Fibroblast of lung (primary cell): ENCODE measurements around the gene MAP1B. TPM values are rescaled to one million over a fixed set of nuclear protein-coding genes. Genes with fewer than 3 reads are reported as not detected.

ENCODE experiments used
- DNase-seq, 2 donors: peaks; one replicate each; pipeline versions ENCODE4 v3.0.0 to v3.0.0-alpha.2; 2010; ENCODE audit warnings: low read depth in 2 of 2
- H2AFZ ChIP-seq: 2 replicates; pipeline ENCODE4 v1.5.1; 2012; ENCODE audit warnings: low read length, control low read depth, inconsistent platforms
- H3K27ac ChIP-seq: 2 replicates; pipeline ENCODE4 v1.5.1; 2011; ENCODE audit warnings: low read length, control low read depth; ENCODE audit not compliant: insufficient read depth
- H3K27me3 ChIP-seq: 2 replicates; pipeline ENCODE4 v1.5.1; 2011; ENCODE audit warnings: mild to moderate bottlenecking, low read length; ENCODE audit not compliant: control insufficient read depth, insufficient read depth
- H3K36me3 ChIP-seq: 2 replicates; pipeline ENCODE4 v1.5.1; 2011; ENCODE audit warnings: low read length; ENCODE audit not compliant: control insufficient read depth, insufficient read depth
- H3K4me1 ChIP-seq: 2 replicates; pipeline ENCODE4 v1.5.1; 2011; ENCODE audit warnings: low read length; ENCODE audit not compliant: control insufficient read depth, insufficient read depth; ENCODE audit errors: extremely low read depth
- H3K4me2 ChIP-seq: 2 replicates; pipeline ENCODE4 v1.5.1; 2011; ENCODE audit warnings: low read length, control low read depth; ENCODE audit not compliant: insufficient read depth; ENCODE audit errors: extremely low read depth
- H3K4me3 ChIP-seq, 4 experiments: fragments of 200-600 bp in 1 of 4; sonication (generic) in 1 of 4; replicated peaks in 1 of 4; 2 replicates each; pipeline ENCODE4 v1.5.1; 2011 to 2016; ENCODE audit warnings: low read length in 4 of 4, low read depth in 3 of 4, mild to moderate bottlenecking in 3 of 4, control low read depth in 2 of 4, inconsistent platforms in 1 of 4, mixed read lengths in 1 of 4; ENCODE audit not compliant: insufficient read depth in 1 of 4; ENCODE audit errors: control extremely low read depth in 1 of 4
- H3K79me2 ChIP-seq: 2 replicates; pipeline ENCODE4 v1.5.1; 2012; ENCODE audit warnings: mild to moderate bottlenecking, low read length, inconsistent platforms; ENCODE audit not compliant: control insufficient read depth, insufficient read depth
- H3K9ac ChIP-seq: 2 replicates; pipeline ENCODE4 v1.5.1; 2011; ENCODE audit warnings: mild to moderate bottlenecking, low read length, control low read depth; ENCODE audit not compliant: insufficient read depth
- H3K9me3 ChIP-seq: 2 replicates; pipeline ENCODE4 v1.5.1; 2012; ENCODE audit warnings: low read depth, low read length; ENCODE audit not compliant: control insufficient read depth, insufficient read depth
- H4K20me1 ChIP-seq: 2 replicates; pipeline ENCODE4 v1.5.1; 2011; ENCODE audit warnings: low read length; ENCODE audit not compliant: control insufficient read depth, insufficient read depth; ENCODE audit errors: extremely low read depth
- EZH2 ChIP-seq: IDR thresholded peaks from 2 replicates; pipeline ENCODE4 v1.5.1; 2012; ENCODE audit warnings: low read length, control low read depth, mild to moderate bottlenecking; ENCODE audit errors: missing control alignments
- polyA plus RNA-seq, 2 donors: library from polyadenylated mRNA; depleted of rRNA in 1 of 2; stranded (reverse) in 1 of 2; unstranded in 1 of 2; fragments of >200 nt; gene quantifications; 2 replicates each; pipeline ENCODE4 v1.2.1, GENCODE V29; 2011 to 2012; ENCODE audit warnings: missing spikeins in 1 of 2
- total RNA-seq: library from RNA; depleted of rRNA; stranded (reverse); fragments of >200 nt; gene quantifications from 2 replicates; pipeline ENCODE4 v1.2.1, GENCODE V29; 2014
- TF ChIP-seq, protein P1 (sequence below), 2 donors: IDR thresholded peaks in 1 of 2; conservative IDR thresholded peaks in 1 of 2; 1 replicate in 1 of 2; 2 replicates in 1 of 2; pipeline ENCODE4 v1.5.1; 2011 to 2012; ENCODE audit warnings: low read length in 2 of 2, control low read depth in 1 of 2, inconsistent platforms in 1 of 2, low read depth in 1 of 2, mild to moderate bottlenecking in 1 of 2

The MAP1B gene
- total and polyA plus RNA-seq, 2 donors (not counting 1 experiment from before 2014, with no cell fraction given), result 83.4 to 109 TPM

DNA sequence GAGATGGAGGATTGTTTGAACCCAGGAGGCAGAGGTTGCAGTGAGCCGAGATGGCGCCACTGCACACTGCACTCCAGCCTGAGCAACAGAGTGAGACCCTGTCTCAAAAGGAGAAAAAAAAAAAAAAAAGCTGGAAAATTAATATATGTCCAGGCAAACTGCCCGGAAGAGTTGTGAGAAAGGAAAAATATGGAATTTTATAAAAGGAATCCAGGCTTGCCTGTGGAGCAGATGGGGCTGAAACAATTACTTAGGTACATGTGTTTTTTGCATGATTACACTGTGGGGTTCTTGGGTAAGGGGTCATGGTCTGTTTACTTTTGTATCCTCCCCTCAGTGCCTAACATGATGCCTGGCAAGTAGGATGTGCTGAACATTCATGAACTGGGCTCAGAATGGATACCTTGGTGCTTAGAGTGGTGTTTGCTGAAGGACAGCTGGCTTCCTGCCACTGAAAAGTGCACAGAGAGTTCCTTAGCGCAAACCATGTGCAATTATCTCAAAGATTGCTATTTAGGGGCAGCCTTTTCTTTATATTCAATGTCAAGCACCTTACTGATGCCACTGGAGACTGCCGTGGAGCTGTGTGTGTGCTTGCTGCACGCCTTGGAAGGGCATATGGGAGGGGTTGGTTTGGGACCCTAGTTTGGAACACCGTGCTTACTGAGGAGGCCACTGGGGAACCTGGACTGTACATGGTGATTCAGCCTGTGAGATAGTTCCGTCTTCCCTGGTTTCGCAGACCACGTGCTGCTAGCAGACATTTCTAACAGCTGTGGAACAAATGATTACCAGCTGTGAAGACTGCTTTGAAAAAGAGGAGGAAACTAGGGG is 78.4 kb downstream of the MAP1B start:
- H3K4me2 ChIP-seq, result no peak overlapping the region

GRCh38 chr5:72187388-72188075 is 80.3 kb downstream of the MAP1B start:
- Histone ChIP-seq H3K79me2 (peaks cover 4% of the 10 kb centered on the region), H3K4me3 (no peak overlapping the region), H3K4me2 (no peak overlapping the region), H3K27me3 (no peaks in the 10 kb centered on the region), H3K4me1 (no peaks in the 10 kb centered on the region), H4K20me1 (no peaks in the 10 kb centered on the region), H3K9ac (no peak overlapping the region), H3K36me3 (peaks cover 11% of the 10 kb centered on the region), H3K27ac (no peak overlapping the region), H2AFZ (no peak overlapping the region), H3K9me3 (no peaks in the 10 kb centered on the region)
- no peak for TF ChIP-seq EZH2
- TF ChIP-seq, protein P1, sequence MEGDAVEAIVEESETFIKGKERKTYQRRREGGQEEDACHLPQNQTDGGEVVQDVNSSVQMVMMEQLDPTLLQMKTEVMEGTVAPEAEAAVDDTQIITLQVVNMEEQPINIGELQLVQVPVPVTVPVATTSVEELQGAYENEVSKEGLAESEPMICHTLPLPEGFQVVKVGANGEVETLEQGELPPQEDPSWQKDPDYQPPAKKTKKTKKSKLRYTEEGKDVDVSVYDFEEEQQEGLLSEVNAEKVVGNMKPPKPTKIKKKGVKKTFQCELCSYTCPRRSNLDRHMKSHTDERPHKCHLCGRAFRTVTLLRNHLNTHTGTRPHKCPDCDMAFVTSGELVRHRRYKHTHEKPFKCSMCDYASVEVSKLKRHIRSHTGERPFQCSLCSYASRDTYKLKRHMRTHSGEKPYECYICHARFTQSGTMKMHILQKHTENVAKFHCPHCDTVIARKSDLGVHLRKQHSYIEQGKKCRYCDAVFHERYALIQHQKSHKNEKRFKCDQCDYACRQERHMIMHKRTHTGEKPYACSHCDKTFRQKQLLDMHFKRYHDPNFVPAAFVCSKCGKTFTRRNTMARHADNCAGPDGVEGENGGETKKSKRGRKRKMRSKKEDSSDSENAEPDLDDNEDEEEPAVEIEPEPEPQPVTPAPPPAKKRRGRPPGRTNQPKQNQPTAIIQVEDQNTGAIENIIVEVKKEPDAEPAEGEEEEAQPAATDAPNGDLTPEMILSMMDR (conservative IDR thresholded peaks at IDR 0.05 in 1 of 2, IDR thresholded peaks at IDR 0.05 in 1 of 2; ENCODE audit: low read depth in 1 of 2, low read length in 2 of 2), result no peak
- DNase-seq, result peak in 1 of 2 donors; percentile 26

More for the DNA sequence above, 78.4 kb downstream of the MAP1B start:
- DNase-seq, result peak; percentile 29 to 48
- Histone ChIP-seq H2AFZ (no peak overlapping the region), H3K27me3 (no peaks in the 10 kb centered on the region), H3K4me3 (no peak overlapping the region), H3K36me3 (peaks cover 11% of the 10 kb centered on the region), H3K4me1 (no peaks in the 10 kb centered on the region), H4K20me1 (no peaks in the 10 kb centered on the region), H3K27ac (no peak overlapping the region), H3K9me3 (no peaks in the 10 kb centered on the region), H3K79me2 (peaks cover 9% of the 10 kb centered on the region), H3K9ac (no peak overlapping the region)
- TF ChIP-seq, protein P1 (conservative IDR thresholded peaks at IDR 0.05 in 1 of 2, IDR thresholded peaks at IDR 0.05 in 1 of 2; ENCODE audit: low read depth in 1 of 2, low read length in 2 of 2), result no peak
- no peak for TF ChIP-seq EZH2

- Histone ChIP-seq H3K4me2 (no peak overlapping the region), H3K79me2 (no peaks in the 10 kb centered on the region), H3K4me3 (no peak overlapping the region), H3K9ac (no peak overlapping the region), H3K27me3 (no peaks in the 10 kb centered on the region), H3K9me3 (no peaks in the 10 kb centered on the region), H2AFZ (no peak overlapping the region), H3K4me1 (no peaks in the 10 kb centered on the region), H4K20me1 (no peaks in the 10 kb centered on the region), H3K27ac (no peak overlapping the region), H3K36me3 (peaks cover 11% of the 10 kb centered on the region)
- TF ChIP-seq, protein P1 (conservative IDR thresholded peaks at IDR 0.05 in 1 of 2, IDR thresholded peaks at IDR 0.05 in 1 of 2; ENCODE audit: low read depth in 1 of 2, low read length in 2 of 2), result no peak
- no peak for TF ChIP-seq EZH2
- DNase-seq, result no peak
Measured at GRCh38 chr5:72188166-72188565, 80.9 kb downstream of the MAP1B start.
